Neuronal stem cell (in vitro differentiated cells): ENCODE results near the gene PDE6H.

ENCODE experiments used
- DNase-seq: peaks from one replicate; pipeline ENCODE4 v3.0.0-alpha.2; 2013; ENCODE audit warnings: low spot score
- H2AFZ ChIP-seq: one replicate; pipeline ENCODE4 v1.6.1; 2013; ENCODE audit warnings: mild to moderate bottlenecking, low read length, inconsistent platforms
- H2AK5ac ChIP-seq: 2 replicates; pipeline ENCODE4 v1.6.1; 2013; ENCODE audit warnings: low read depth, mild to moderate bottlenecking, inconsistent platforms, low read length, moderate library complexity, mixed read lengths
- H2BK120ac ChIP-seq: 2 replicates; pipeline ENCODE4 v1.6.1; 2013; ENCODE audit warnings: low read depth, mild to moderate bottlenecking, inconsistent platforms, low read length, moderate library complexity, mixed read lengths
- H2BK12ac ChIP-seq: one replicate; pipeline ENCODE4 v1.6.1; 2013; ENCODE audit warnings: low read length, inconsistent platforms
- H2BK15ac ChIP-seq: 2 replicates; pipeline ENCODE4 v1.6.1; 2013; ENCODE audit warnings: mild to moderate bottlenecking, low read length, inconsistent platforms, mixed read lengths
- H2BK5ac ChIP-seq: one replicate; pipeline ENCODE4 v1.6.1; 2013; ENCODE audit warnings: inconsistent platforms, mild to moderate bottlenecking, low read length, moderate library complexity
- H3K14ac ChIP-seq: one replicate; pipeline ENCODE4 v1.6.1; 2013; ENCODE audit warnings: low read length, inconsistent platforms
- H3K18ac ChIP-seq: 2 replicates; pipeline ENCODE4 v1.6.1; 2013; ENCODE audit warnings: low read length, inconsistent platforms
- H3K23ac ChIP-seq: 2 replicates; pipeline ENCODE4 v1.6.1; 2013; ENCODE audit warnings: low read depth, mild to moderate bottlenecking, mixed read lengths, low read length, inconsistent platforms; ENCODE audit not compliant: poor library complexity
- H3K27ac ChIP-seq: replicated peaks from 3 replicates; pipeline ENCODE4 v1.5.1; 2013; ENCODE audit warnings: low read length, inconsistent platforms
- H3K27me3 ChIP-seq, 3 experiments: 2 replicates each; pipeline ENCODE4 v1.6.1; 2013; ENCODE audit warnings: low read length in 3 of 3, mild to moderate bottlenecking in 2 of 3, inconsistent platforms in 1 of 3, low read depth in 1 of 3, mixed read lengths in 1 of 3, moderate library complexity in 1 of 3; ENCODE audit not compliant: control insufficient read depth in 3 of 3, insufficient read depth in 3 of 3
- H3K36me3 ChIP-seq, 2 donors: replicated peaks in 1 of 2; 2 replicates each; pipeline ENCODE4 v1.6.1; 2013; ENCODE audit warnings: low read length in 2 of 2; ENCODE audit not compliant: control insufficient read depth in 2 of 2, insufficient read depth in 2 of 2
- H3K4ac ChIP-seq: 2 replicates; pipeline ENCODE4 v1.6.1; 2013; ENCODE audit warnings: inconsistent platforms, mild to moderate bottlenecking, low read length, moderate library complexity
- H3K4me1 ChIP-seq, 2 donors: 1 replicate in 1 of 2; 2 replicates in 1 of 2; pipeline ENCODE4 v1.6.1; 2013; ENCODE audit warnings: low read length in 2 of 2, low read depth in 1 of 2; ENCODE audit not compliant: control insufficient read depth in 2 of 2, insufficient read depth in 1 of 2
- H3K4me2 ChIP-seq: one replicate; pipeline ENCODE4 v1.6.1; 2013; ENCODE audit warnings: mild to moderate bottlenecking, low read length, inconsistent platforms; ENCODE audit not compliant: insufficient read depth, poor library complexity, severe bottlenecking
- H3K4me3 ChIP-seq, 2 donors: 2 replicates each; pipeline ENCODE4 v1.5.1; 2013; ENCODE audit warnings: low read length in 2 of 2, mild to moderate bottlenecking in 2 of 2, inconsistent platforms in 1 of 2, moderate library complexity in 1 of 2
- H3K79me1 ChIP-seq: one replicate; pipeline ENCODE4 v1.6.1; 2013; ENCODE audit warnings: low read depth, mild to moderate bottlenecking, inconsistent platforms, low read length, moderate library complexity
- H3K9ac ChIP-seq: one replicate; pipeline ENCODE4 v1.6.1; 2013; ENCODE audit warnings: mild to moderate bottlenecking, low read depth, low read length, inconsistent platforms; ENCODE audit not compliant: poor library complexity
- H3K9me3 ChIP-seq, 2 donors: replicated peaks in 1 of 2; 2 replicates each; pipeline versions ENCODE3 to v1.6.1; 2013; ENCODE audit warnings: low read length in 2 of 2, mild to moderate bottlenecking in 2 of 2, inconsistent platforms in 1 of 2, low read depth in 1 of 2, mixed read lengths in 1 of 2, moderate library complexity in 1 of 2; ENCODE audit not compliant: control insufficient read depth in 2 of 2, insufficient read depth in 1 of 2
- H4K8ac ChIP-seq: one replicate; pipeline ENCODE4 v1.6.1; 2013; ENCODE audit warnings: low read depth, mild to moderate bottlenecking, inconsistent platforms, low read length, moderate library complexity
- H4K91ac ChIP-seq: one replicate; pipeline ENCODE4 v1.6.1; 2013; ENCODE audit warnings: low read length, low read depth, mild to moderate bottlenecking, inconsistent platforms; ENCODE audit not compliant: poor library complexity
- WGBS, 2 donors: extraction: QIAGEN DNeasy Blood & Tissue Kit; methylation state at CpG; one replicate each; pipeline ENCODE4 v1.1.7; 2013; ENCODE audit warnings: missing lambda C conversion rate in 2 of 2, mixed read lengths in 1 of 2; ENCODE audit not compliant: insufficient read length in 2 of 2, insufficient replicate concordance in 1 of 2; ENCODE audit errors: extremely low coverage in 2 of 2; 5-methylcytosine and 5-hydroxymethylcytosine counted together

Gene PDE6H

GRCh38 chr12:14962797-14963196 is 10.0 kb upstream of the PDE6H start:
- Histone ChIP-seq H3K4me1 (no peaks in the 10 kb centered on the region), H3K9me3 (no peaks in the 10 kb centered on the region), H3K27ac (no peak overlapping the region), H3K4ac (no peak overlapping the region), H4K8ac (no peak overlapping the region), H3K79me1 (no peaks in the 10 kb centered on the region), H2BK12ac (no peak overlapping the region), H3K36me3 (no peaks in the 10 kb centered on the region), H4K91ac (no peak overlapping the region), H2AK5ac (no peak overlapping the region), H2BK5ac (no peak overlapping the region), H3K4me2 (no peak overlapping the region), H3K14ac (no peak overlapping the region), H3K23ac (no peak overlapping the region), H2BK120ac (no peak overlapping the region), H3K4me3 (no peak overlapping the region), H2BK15ac (no peak overlapping the region), H3K18ac (no peak overlapping the region), H2AFZ (no peak overlapping the region), H3K9ac (no peak overlapping the region), H3K27me3 (no peaks in the 10 kb centered on the region)
- no peak for DNase-seq
- no CpG with 5 or more reads among the region's 3 CpGs for WGBS, 2 donors

GRCh38 chr12:14963520-14963919 is 9.3 kb upstream of the PDE6H start:
- no peak overlapping the region for H3K27ac ChIP-seq
- no peak overlapping the region for H2BK5ac ChIP-seq
- no peaks in the 10 kb centered on the region for H3K27me3 ChIP-seq
- no peak overlapping the region for H2BK12ac ChIP-seq
- H2BK120ac ChIP-seq: no peak overlapping the region
- no peaks in the 10 kb centered on the region for H3K9me3 ChIP-seq
- no peak overlapping the region for H3K23ac ChIP-seq
- H3K4me2 ChIP-seq: no peak overlapping the region
- no peak overlapping the region for H2AK5ac ChIP-seq
- no peaks in the 10 kb centered on the region for H3K79me1 ChIP-seq
- no peak overlapping the region for H2BK15ac ChIP-seq
- WGBS, 2 donors: 100% methylated on average over 2 of the region's 7 CpGs; no CpG with 5 or more reads in 1 of the 2 donors
- H3K14ac ChIP-seq: no peak overlapping the region
- no peak overlapping the region for H3K4ac ChIP-seq
- H2AFZ ChIP-seq: no peak overlapping the region
- no peaks in the 10 kb centered on the region for H3K4me1 ChIP-seq
- no peak for DNase-seq
- H3K4me3 ChIP-seq: no peak overlapping the region
- H3K18ac ChIP-seq: no peak overlapping the region
- no peak overlapping the region for H4K8ac ChIP-seq
- no peaks in the 10 kb centered on the region for H3K36me3 ChIP-seq
- H4K91ac ChIP-seq: no peak overlapping the region
- no peak overlapping the region for H3K9ac ChIP-seq

- Histone ChIP-seq H3K23ac (no peak overlapping the region), H3K4ac (no peak overlapping the region), H2BK120ac (no peak overlapping the region), H3K9ac (no peak overlapping the region), H3K4me3 (no peak overlapping the region), H2AK5ac (no peak overlapping the region), H2BK12ac (no peak overlapping the region), H3K18ac (no peak overlapping the region), H3K36me3 (no peaks in the 10 kb centered on the region), H3K4me1 (no peaks in the 10 kb centered on the region), H4K8ac (no peak overlapping the region), H4K91ac (no peak overlapping the region), H3K27ac (no peak overlapping the region), H3K9me3 (no peaks in the 10 kb centered on the region), H3K4me2 (no peak overlapping the region), H2BK5ac (no peak overlapping the region), H3K14ac (no peak overlapping the region), H3K79me1 (no peaks in the 10 kb centered on the region), H2AFZ (no peak overlapping the region), H3K27me3 (no peaks in the 10 kb centered on the region), H2BK15ac (no peak overlapping the region)
- WGBS, 2 donors: no CpG with 5 or more reads among the region's 2 CpGs
- no peak for DNase-seq
Observed at GRCh38 chr12:14964406-14964805, 8.4 kb upstream of the PDE6H start.

GRCh38 chr12:14965221-14965620 is 7.6 kb upstream of the PDE6H start:
- Histone ChIP-seq H4K91ac (no peak overlapping the region), H3K9ac (no peak overlapping the region), H3K4ac (no peak overlapping the region), H3K4me3 (no peak overlapping the region), H3K4me1 (no peaks in the 10 kb centered on the region), H3K79me1 (no peaks in the 10 kb centered on the region), H4K8ac (no peak overlapping the region), H2BK12ac (no peak overlapping the region), H2BK120ac (no peak overlapping the region), H3K27me3 (no peaks in the 10 kb centered on the region), H3K18ac (no peak overlapping the region), H2BK15ac (no peak overlapping the region), H2AK5ac (no peak overlapping the region), H2BK5ac (no peak overlapping the region), H3K23ac (no peak overlapping the region), H2AFZ (no peak overlapping the region), H3K27ac (no peak overlapping the region), H3K36me3 (no peaks in the 10 kb centered on the region), H3K4me2 (no peak overlapping the region), H3K9me3 (no peaks in the 10 kb centered on the region), H3K14ac (no peak overlapping the region)
- DNase-seq: no peak
- WGBS, 2 donors: no CpG with 5 or more reads among the region's 2 CpGs
